ENCODE measurements around the gene HHATL. TPM values are rescaled to one million over a fixed set of nuclear protein-coding genes. Genes with fewer than 3 reads are reported as not detected.

HHATL gene
- total and polyA plus RNA-seq, 4 donors: 0.17 TPM; not detected in 3

GRCh38 chr3:42681361-42682038 is 21.1 kb downstream of the HHATL start:
- WGBS: 84% methylated on average over 10 of the region's 10 CpGs
- Histone ChIP-seq H3K4me1 (ENCODE audit: control insufficient read depth in 4 of 4, insufficient read depth in 4 of 4, low read length in 3 of 4) (peaks cover 0 to 2% (median under 1%) of the 10 kb centered on the region in 4 donors), H3K9ac (ENCODE audit: low read depth in 1 of 2, low read length in 2 of 2) (no peak overlapping the region), H3K27ac (ENCODE audit: low read depth in 1 of 2, low read length in 2 of 2) (no peak overlapping the region), H3K36me3 (ENCODE audit: control insufficient read depth in 4 of 4, insufficient read depth in 3 of 4, low read depth in 1 of 4, low read length in 3 of 4) (no peaks in the 10 kb centered on the region), H3K9me3 (ENCODE audit: control insufficient read depth in 4 of 4, low read length in 3 of 4) (no peaks in the 10 kb centered on the region), H3K4me3 (ENCODE audit: low read depth in 1 of 3, low read length in 3 of 3) (no peak overlapping the region), H3K27me3 (ENCODE audit: control insufficient read depth in 4 of 4, insufficient read depth in 4 of 4, low read length in 3 of 4) (no peaks in the 10 kb centered on the region)
- TF ChIP-seq TAF1 (conservative IDR thresholded peaks at IDR 0.05): no peak
- no peak for TF ChIP-seq REST (IDR thresholded peaks at IDR 0.05)
- no peak for TF ChIP-seq CTCF (IDR thresholded peaks at IDR 0.05; ENCODE audit: low read depth, low read length, missing input control)
- TF ChIP-seq FOXA1 (IDR thresholded peaks at IDR 0.05): no peak
- no peak for TF ChIP-seq EGR1 (IDR thresholded peaks at IDR 0.05; ENCODE audit: low read depth in 2 of 2)
- TF ChIP-seq RAD21 (IDR thresholded peaks at IDR 0.05): no peak
- TF ChIP-seq NR2F2 (IDR thresholded peaks at IDR 0.05): no peak
- DNase-seq (ENCODE audit: low spot score): no peak

- 84% methylated on average over 4 of the region's 4 CpGs for WGBS
- no peak for DNase-seq (ENCODE audit: low spot score)
- H3K4me1 ChIP-seq (ENCODE audit: control insufficient read depth in 4 of 4, insufficient read depth in 4 of 4, low read length in 3 of 4): no peaks in the 10 kb centered on the region
- H3K4me3 ChIP-seq (ENCODE audit: low read depth in 1 of 3, low read length in 3 of 3): no peak overlapping the region
- no peak overlapping the region for H3K9ac ChIP-seq (ENCODE audit: low read depth in 1 of 2, low read length in 2 of 2)
- no peak overlapping the region for H3K27ac ChIP-seq (ENCODE audit: low read depth in 1 of 2, low read length in 2 of 2)
- no peak for TF ChIP-seq REST (IDR thresholded peaks at IDR 0.05)
- no peak for TF ChIP-seq YY1 (IDR thresholded peaks at IDR 0.05)
- TF ChIP-seq RXRA (IDR thresholded peaks at IDR 0.05): no peak
- TF ChIP-seq CTCF (IDR thresholded peaks at IDR 0.05; ENCODE audit: low read depth, low read length, missing input control): no peak
- no peak for TF ChIP-seq GABPA (IDR thresholded peaks at IDR 0.05 in 1 of 2, conservative IDR thresholded peaks at IDR 0.05 in 1 of 2)
- no peak for TF ChIP-seq NR2F2 (IDR thresholded peaks at IDR 0.05)
- TF ChIP-seq HNF4A (conservative IDR thresholded peaks at IDR 0.05): no peak
- TF ChIP-seq EGR1 (IDR thresholded peaks at IDR 0.05; ENCODE audit: low read depth in 2 of 2): no peak
- no peak for TF ChIP-seq MAX (IDR thresholded peaks at IDR 0.05)
- TF ChIP-seq FOXA1 (IDR thresholded peaks at IDR 0.05): no peak
- no peak for TF ChIP-seq JUND (IDR thresholded peaks at IDR 0.05)
- no peak for TF ChIP-seq TAF1 (conservative IDR thresholded peaks at IDR 0.05)
- no peak for TF ChIP-seq ZBTB33 (IDR thresholded peaks at IDR 0.05)
- no peaks in the 10 kb centered on the region for H3K27me3 ChIP-seq (ENCODE audit: control insufficient read depth in 4 of 4, insufficient read depth in 4 of 4, low read length in 3 of 4)
- H3K36me3 ChIP-seq (ENCODE audit: control insufficient read depth in 4 of 4, insufficient read depth in 3 of 4, low read depth in 1 of 4, low read length in 3 of 4): no peaks in the 10 kb centered on the region
- peaks cover 0 to 2% (median 0%) of the 10 kb centered on the region in 4 donors for H3K9me3 ChIP-seq (ENCODE audit: control insufficient read depth in 4 of 4, low read length in 3 of 4)
Measured at GRCh38 chr3:42680806-42681205, 21.8 kb downstream of the HHATL start.

Measured in liver (tissue), 9 donors.